OCI-LY3 (cell line): ENCODE measurements around the gene TNKS1BP1.

Experiments used
- CTCF ChIP-seq: fragments of 200-600, 300-600 bp; sonication (generic); IDR thresholded peaks from 2 replicates; pipeline ENCODE4 v1.5.1; 2014; ENCODE audit warnings: antibody characterized with exemption, low read length, low read depth
- EZH2phosphoT487 ChIP-seq: fragments of 200-600 bp; shearing (Covaris generic); IDR thresholded peaks from 2 replicates; pipeline ENCODE4 v1.6.1; 2018; ENCODE audit warnings: antibody characterized with exemption, mixed run types, low read depth

GRCh38 chr11:57305523-57305922 is 19.2 kb downstream of the TNKS1BP1 start:
- TF ChIP-seq CTCF: no peak
- TF ChIP-seq EZH2phosphoT487: no peak
